CD14-positive monocyte (primary cell): ENCODE measurements around the gene LIMK2. TPM values are rescaled to one million over a fixed set of nuclear protein-coding genes. Genes with fewer than 3 reads are reported as not detected.

Experiments
- DNase-seq, 3 donors: peaks; one replicate each; pipeline ENCODE4 v3.0.0-alpha.2; 2011 to 2022
- H2AFZ ChIP-seq: 2 replicates; pipeline ENCODE4 v1.6.0; 2012; ENCODE audit warnings: mild to moderate bottlenecking, low read depth, low read length, inconsistent platforms; ENCODE audit not compliant: insufficient read depth, poor library complexity, severe bottlenecking
- H3K27ac ChIP-seq, 2 donors: 1 replicate in 1 of 2; 2 replicates in 1 of 2; pipeline ENCODE4 v1.5.1; 2012 to 2013; ENCODE audit warnings: low read length in 2 of 2, control low read depth in 1 of 2, inconsistent platforms in 1 of 2, low read depth in 1 of 2, mild to moderate bottlenecking in 1 of 2
- H3K27me3 ChIP-seq, 2 donors: one replicate each; pipeline versions ENCODE4 v1.6.0 to v1.6.1; 2011 to 2013; ENCODE audit warnings: low read length in 2 of 2; ENCODE audit not compliant: control insufficient read depth in 2 of 2, insufficient read depth in 2 of 2
- H3K36me3 ChIP-seq, 2 donors: replicated peaks in 1 of 2; 1 replicate in 1 of 2; 2 replicates in 1 of 2; pipeline versions ENCODE4 v1.5.1 to v1.6.1; 2012 to 2013; ENCODE audit warnings: low read length in 2 of 2, control low read depth in 1 of 2, inconsistent platforms in 1 of 2, mild to moderate bottlenecking in 1 of 2; ENCODE audit not compliant: insufficient read depth in 2 of 2, control insufficient read depth in 1 of 2
- H3K4me1 ChIP-seq, 2 donors: 1 replicate in 1 of 2; 2 replicates in 1 of 2; pipeline versions ENCODE4 v1.5.1 to v1.6.1; 2012 to 2013; ENCODE audit warnings: low read length in 2 of 2, control low read depth in 1 of 2, inconsistent platforms in 1 of 2, mild to moderate bottlenecking in 1 of 2, moderate library complexity in 1 of 2; ENCODE audit not compliant: insufficient read depth in 2 of 2, control insufficient read depth in 1 of 2
- H3K4me2 ChIP-seq: replicated peaks from 2 replicates; pipeline ENCODE3; 2012; ENCODE audit warnings: low read length, moderate library complexity, mild to moderate bottlenecking; ENCODE audit not compliant: poor library complexity, severe bottlenecking; ENCODE audit errors: extremely low read depth
- H3K4me3 ChIP-seq, 3 experiments: fragments of 200-600 bp in 1 of 3; sonication (generic) in 1 of 3; replicated peaks in 1 of 3; 1 replicate in 2 of 3; 2 replicates in 1 of 3; pipeline ENCODE4 v1.5.1; 2011 to 2013; ENCODE audit warnings: low read length in 3 of 3, mild to moderate bottlenecking in 3 of 3, control low read depth in 2 of 3, low read depth in 2 of 3, inconsistent platforms in 1 of 3, moderate library complexity in 1 of 3
- H3K79me2 ChIP-seq: 2 replicates; pipeline ENCODE4 v1.6.0; 2012; ENCODE audit warnings: mild to moderate bottlenecking, control low read depth, inconsistent platforms, low read length, moderate library complexity; ENCODE audit not compliant: insufficient read depth
- H3K9ac ChIP-seq: 2 replicates; pipeline ENCODE4 v1.6.0; 2017; ENCODE audit warnings: low read length, mild to moderate bottlenecking; ENCODE audit not compliant: insufficient read depth, poor library complexity, severe bottlenecking
- H3K9me3 ChIP-seq, 2 donors: replicated peaks in 1 of 2; 1 replicate in 1 of 2; 2 replicates in 1 of 2; pipeline versions ENCODE4 v1.5.1 to v1.6.1; 2012 to 2013; ENCODE audit warnings: low read length in 2 of 2, control low read depth in 1 of 2; ENCODE audit not compliant: control insufficient read depth in 1 of 2, insufficient read depth in 1 of 2
- H4K20me1 ChIP-seq: 2 replicates; pipeline ENCODE4 v1.6.0; 2012; ENCODE audit warnings: mild to moderate bottlenecking, low read length, control low read depth, moderate library complexity; ENCODE audit not compliant: insufficient read depth
- H3K27ac Mint-ChIP-seq, 7 donors: one replicate each; pipeline ENCODE4 v1.8.0; 2020; ENCODE audit warnings: mild to moderate bottlenecking in 7 of 7, mixed read lengths in 7 of 7, moderate library complexity in 6 of 7, inconsistent platforms in 2 of 7
- H3K27me3 Mint-ChIP-seq, 3 donors: one replicate each; pipeline ENCODE4 v1.8.0; 2021 to 2022; ENCODE audit warnings: low read depth in 3 of 3, mild to moderate bottlenecking in 3 of 3, mixed read lengths in 3 of 3, moderate library complexity in 3 of 3, inconsistent platforms in 1 of 3
- H3K36me3 Mint-ChIP-seq, 2 donors: one replicate each; pipeline ENCODE4 v1.8.0; 2020; ENCODE audit warnings: mixed read lengths in 2 of 2, inconsistent platforms in 1 of 2, mild to moderate bottlenecking in 1 of 2
- H3K4me1 Mint-ChIP-seq: one replicate; pipeline ENCODE4 v1.8.0; 2020; ENCODE audit warnings: mild to moderate bottlenecking, mixed read lengths
- H3K4me3 Mint-ChIP-seq, 2 donors: one replicate each; pipeline ENCODE4 v1.8.0; 2020; ENCODE audit warnings: mild to moderate bottlenecking in 2 of 2, mixed read lengths in 2 of 2, moderate library complexity in 1 of 2
- H3K9me3 Mint-ChIP-seq, 7 donors: one replicate each; pipeline ENCODE4 v1.8.0; 2020 to 2022; ENCODE audit warnings: mixed read lengths in 7 of 7, mild to moderate bottlenecking in 6 of 7, moderate library complexity in 6 of 7, inconsistent platforms in 2 of 7
- CTCF ChIP-seq: fragments of 200-600 bp; IDR thresholded peaks from one replicate; pipeline ENCODE4 v1.8.0; 2022; ENCODE audit warnings: antibody characterized with exemption, mild to moderate bottlenecking
- WGBS: methylation state at CpG from one replicate; pipeline ENCODE4 v1.1.5; 2013; ENCODE audit warnings: missing lambda C conversion rate; ENCODE audit not compliant: insufficient coverage; 5-methylcytosine and 5-hydroxymethylcytosine counted together
- intact Hi-C, 2 donors: fragments of 100-400 bp; cut with micrococcal nuclease; formaldehyde crosslinking; loops; one replicate each; pipeline versions ENCODE4 v1.15.0 to v1.15.1; 2023
- polyA plus RNA-seq, 3 donors: library from polyadenylated mRNA; depleted of rRNA in 1 of 3; unstranded in 2 of 3; stranded (reverse) in 1 of 3; fragments of 300-500 nt in 2 of 3; fragments of >200 nt in 1 of 3; fragmentation: Illumina TruSeq in 2 of 3; gene quantifications; 1 replicate in 2 of 3; 2 replicates in 1 of 3; pipeline ENCODE4 v1.2.3, GENCODE V29; 2012 to 2021

Gene LIMK2
- polyA plus RNA-seq, 3 donors, result 5.5 to 14.2 (median 10.1) TPM

DNA sequence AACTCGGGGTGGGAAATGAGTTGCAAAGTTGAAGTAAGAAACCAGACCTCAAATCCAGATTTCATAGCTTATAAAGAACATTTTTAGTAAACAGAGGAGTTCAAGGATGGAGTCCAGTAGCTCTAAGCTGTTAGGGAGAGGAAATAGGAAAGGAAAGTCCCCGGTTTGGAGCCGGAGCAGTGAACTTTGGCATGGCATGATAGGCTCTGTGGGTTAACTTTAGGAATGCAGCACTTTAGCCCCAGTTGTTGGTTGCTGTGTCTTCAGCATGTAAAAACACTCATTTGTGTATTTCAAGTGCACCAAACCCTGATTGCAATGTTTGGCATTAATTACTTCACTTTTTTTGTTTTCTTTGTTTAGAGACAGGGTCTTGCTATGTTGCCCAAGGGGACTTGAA lies 88.8 kb downstream of the LIMK2 start:
- intact Hi-C loops, result no loop called here
- no peak overlapping the region for H3K4me3 ChIP-seq
- H3K4me2 ChIP-seq, result no peak overlapping the region
- no peak overlapping the region for H3K27ac ChIP-seq
- H3K9me3 ChIP-seq, result no peaks in the 10 kb centered on the region
- H3K9ac ChIP-seq, result no peak overlapping the region
- no peak for DNase-seq
- peaks cover 10% of the 10 kb centered on the region in 2 donors for H3K4me1 ChIP-seq
- H3K4me3 Mint-ChIP-seq, result no peak overlapping the region
- no peaks in the 10 kb centered on the region for H3K36me3 Mint-ChIP-seq
- no peak overlapping the region for H2AFZ ChIP-seq
- no peak overlapping the region for H3K27ac Mint-ChIP-seq
- no peaks in the 10 kb centered on the region for H3K27me3 ChIP-seq
- H3K4me1 Mint-ChIP-seq, result peaks cover 11% of the 10 kb centered on the region
- peaks cover 0 to 7% (median 0%) of the 10 kb centered on the region in 3 donors for H3K27me3 Mint-ChIP-seq
- H3K36me3 ChIP-seq, result no peaks in the 10 kb centered on the region
- 100% methylated on average over 2 of the region's 3 CpGs for WGBS
- H3K79me2 ChIP-seq, result no peaks in the 10 kb centered on the region
- H3K9me3 Mint-ChIP-seq, result no peaks in the 10 kb centered on the region
- TF ChIP-seq CTCF, result no peak
- H4K20me1 ChIP-seq, result no peaks in the 10 kb centered on the region

GRCh38 chr22:31302006-31302405 lies 89.9 kb downstream of the LIMK2 start:
- Histone ChIP-seq H3K4me1 (no peaks in the 10 kb centered on the region), H3K27me3 (no peaks in the 10 kb centered on the region), H3K4me2 (no peak overlapping the region), H2AFZ (no peak overlapping the region), H3K9me3 (no peaks in the 10 kb centered on the region), H3K27ac (no peak overlapping the region), H3K79me2 (no peaks in the 10 kb centered on the region), H3K4me3 (no peak overlapping the region), H3K36me3 (no peaks in the 10 kb centered on the region), H3K9ac (no peak overlapping the region), H4K20me1 (no peaks in the 10 kb centered on the region)
- H3K4me1 Mint-ChIP-seq, result peaks cover 3% of the 10 kb centered on the region
- no peak for TF ChIP-seq CTCF
- no peaks in the 10 kb centered on the region for H3K9me3 Mint-ChIP-seq
- intact Hi-C loops, result no loop called here
- no peak overlapping the region for H3K27ac Mint-ChIP-seq
- H3K27me3 Mint-ChIP-seq, result peaks cover 0 to 9% (median 0%) of the 10 kb centered on the region in 3 donors
- H3K36me3 Mint-ChIP-seq, result no peaks in the 10 kb centered on the region
- no peak overlapping the region for H3K4me3 Mint-ChIP-seq
- DNase-seq, result no peak
